ENCODE measurements around the gene LRRIQ3. TPM values are rescaled to one million over a fixed set of nuclear protein-coding genes. Genes with fewer than 3 reads are reported as not detected.
"Not testable (repeated sequence)": the region's sequence is repeated elsewhere in the genome, so short reads cannot be mapped to it uniquely, and the experiment has no call there.

Gene LRRIQ3
- total RNA-seq, 1 donor from 2014 or later: not detected

DNA sequence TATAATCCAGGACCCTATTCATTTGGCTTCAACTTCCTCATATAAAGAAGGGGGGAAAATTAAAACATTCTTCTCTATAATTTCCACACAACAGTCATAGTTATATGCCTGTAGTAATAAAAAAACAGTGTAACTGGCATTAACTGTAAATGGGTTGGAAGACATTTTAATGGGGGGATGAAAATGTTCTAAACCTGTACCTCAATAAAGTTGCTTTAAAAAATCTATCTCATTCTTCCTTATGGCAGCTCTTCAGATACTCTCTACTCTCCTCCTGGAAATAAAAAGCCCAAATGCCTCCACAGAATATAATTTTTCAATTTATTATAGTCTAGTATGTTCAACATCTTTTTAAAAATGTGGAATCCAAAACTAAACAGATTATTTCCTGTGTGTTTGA lies 2.6 kb downstream of the LRRIQ3 start:
- no peak overlapping the region for H3K4me3 ChIP-seq (ENCODE audit: low read depth, low read length)
- no peak for DNase-seq (ENCODE audit: low read depth)
- TF ChIP-seq, protein P1, sequence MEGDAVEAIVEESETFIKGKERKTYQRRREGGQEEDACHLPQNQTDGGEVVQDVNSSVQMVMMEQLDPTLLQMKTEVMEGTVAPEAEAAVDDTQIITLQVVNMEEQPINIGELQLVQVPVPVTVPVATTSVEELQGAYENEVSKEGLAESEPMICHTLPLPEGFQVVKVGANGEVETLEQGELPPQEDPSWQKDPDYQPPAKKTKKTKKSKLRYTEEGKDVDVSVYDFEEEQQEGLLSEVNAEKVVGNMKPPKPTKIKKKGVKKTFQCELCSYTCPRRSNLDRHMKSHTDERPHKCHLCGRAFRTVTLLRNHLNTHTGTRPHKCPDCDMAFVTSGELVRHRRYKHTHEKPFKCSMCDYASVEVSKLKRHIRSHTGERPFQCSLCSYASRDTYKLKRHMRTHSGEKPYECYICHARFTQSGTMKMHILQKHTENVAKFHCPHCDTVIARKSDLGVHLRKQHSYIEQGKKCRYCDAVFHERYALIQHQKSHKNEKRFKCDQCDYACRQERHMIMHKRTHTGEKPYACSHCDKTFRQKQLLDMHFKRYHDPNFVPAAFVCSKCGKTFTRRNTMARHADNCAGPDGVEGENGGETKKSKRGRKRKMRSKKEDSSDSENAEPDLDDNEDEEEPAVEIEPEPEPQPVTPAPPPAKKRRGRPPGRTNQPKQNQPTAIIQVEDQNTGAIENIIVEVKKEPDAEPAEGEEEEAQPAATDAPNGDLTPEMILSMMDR (conservative IDR thresholded peaks at IDR 0.05; ENCODE audit: low read depth, low read length): no peak

DNA sequence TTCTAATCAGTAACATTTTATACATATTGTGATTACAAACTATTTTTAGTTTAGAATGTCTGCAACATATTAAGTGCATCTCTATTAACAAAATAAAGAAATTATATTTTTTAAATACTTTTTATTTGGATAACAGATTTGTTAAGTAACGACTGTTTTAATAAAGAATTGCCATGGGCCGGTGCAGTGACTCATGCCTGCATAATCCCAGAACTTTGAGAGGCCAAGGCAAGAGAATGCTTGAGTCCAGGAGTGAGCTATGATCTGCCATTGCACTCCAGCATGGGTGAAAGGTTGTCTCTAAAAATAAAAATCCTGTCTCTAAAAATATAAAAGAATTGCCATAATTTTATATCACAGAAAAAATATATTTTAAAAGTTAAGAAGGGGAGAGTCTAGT lies 4.1 kb downstream of the LRRIQ3 start:
- DNase-seq (ENCODE audit: low read depth): no peak
- H3K4me3 ChIP-seq (ENCODE audit: low read depth, low read length): no peak overlapping the region
- TF ChIP-seq, protein P1 (conservative IDR thresholded peaks at IDR 0.05; ENCODE audit: low read depth, low read length): no peak

DNA sequence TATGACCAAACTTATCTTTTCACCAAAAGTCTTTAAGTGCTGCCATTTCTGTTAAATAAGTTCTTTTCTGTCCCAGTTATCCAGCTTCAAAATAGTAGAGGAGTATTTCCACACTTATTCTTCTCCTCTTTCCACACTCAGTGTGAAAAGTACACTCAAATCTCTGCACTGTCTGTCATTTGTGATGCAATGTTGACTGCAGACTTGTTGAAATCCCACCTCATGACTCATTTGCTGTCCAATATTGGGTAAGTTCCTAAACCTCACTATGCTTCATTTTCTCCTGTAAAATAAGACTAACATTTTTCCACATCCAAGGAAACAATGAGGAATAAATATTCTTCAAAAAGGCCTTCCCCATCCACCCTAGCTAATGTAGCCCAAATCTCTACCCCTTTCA lies 17.5 kb downstream of the LRRIQ3 start:
- DNase-seq (ENCODE audit: low read depth): peak; percentile 25
- TF ChIP-seq, protein P1 (conservative IDR thresholded peaks at IDR 0.05; ENCODE audit: low read depth, low read length): no peak
- no peak overlapping the region for H3K4me3 ChIP-seq (ENCODE audit: low read depth, low read length)

DNA sequence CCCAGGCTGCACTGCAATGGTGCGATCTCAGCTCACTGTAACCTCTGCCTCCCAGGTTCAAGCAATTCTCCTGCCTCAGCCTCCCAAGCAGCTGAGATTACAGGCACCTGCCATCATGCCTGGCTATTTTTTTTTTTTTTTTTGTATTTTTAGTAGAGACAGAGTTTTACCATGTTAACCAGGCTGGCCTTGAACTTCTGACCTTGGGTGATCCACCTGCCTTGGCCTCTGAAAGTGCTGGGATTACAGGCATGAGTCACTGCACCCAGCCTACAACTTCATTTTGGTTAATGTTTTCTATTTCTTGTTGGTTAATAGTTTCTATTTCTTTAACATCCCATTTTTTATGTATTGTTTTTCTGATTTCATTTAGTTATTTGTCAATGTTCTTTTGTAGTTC lies 23.6 kb downstream of the LRRIQ3 start:
- DNase-seq (ENCODE audit: low read depth); H3K4me3 ChIP-seq (ENCODE audit: low read depth, low read length): not testable (repeated sequence)

DNA sequence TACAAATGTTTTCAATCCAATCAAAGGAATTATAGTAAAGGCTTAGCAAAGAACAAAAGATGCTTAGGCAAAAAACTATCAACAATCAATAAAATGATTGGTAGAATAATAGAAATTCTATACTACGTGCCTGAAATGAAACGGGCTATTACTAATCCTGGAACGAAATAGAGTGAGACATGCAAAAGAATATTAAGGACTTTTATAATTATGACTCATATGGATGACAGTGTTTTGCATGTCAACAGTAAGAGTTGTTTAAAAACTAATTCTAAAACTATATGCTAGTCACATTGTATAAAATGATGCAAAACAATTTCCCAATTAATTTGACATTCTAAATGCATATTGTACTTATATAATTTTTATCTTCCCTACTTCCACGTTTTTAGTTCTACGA lies 35.6 kb downstream of the LRRIQ3 start:
- no peak overlapping the region for H3K4me3 ChIP-seq (ENCODE audit: low read depth, low read length)
- no peak for DNase-seq (ENCODE audit: low read depth)
- TF ChIP-seq, protein P1 (conservative IDR thresholded peaks at IDR 0.05; ENCODE audit: low read depth, low read length): no peak

DNA sequence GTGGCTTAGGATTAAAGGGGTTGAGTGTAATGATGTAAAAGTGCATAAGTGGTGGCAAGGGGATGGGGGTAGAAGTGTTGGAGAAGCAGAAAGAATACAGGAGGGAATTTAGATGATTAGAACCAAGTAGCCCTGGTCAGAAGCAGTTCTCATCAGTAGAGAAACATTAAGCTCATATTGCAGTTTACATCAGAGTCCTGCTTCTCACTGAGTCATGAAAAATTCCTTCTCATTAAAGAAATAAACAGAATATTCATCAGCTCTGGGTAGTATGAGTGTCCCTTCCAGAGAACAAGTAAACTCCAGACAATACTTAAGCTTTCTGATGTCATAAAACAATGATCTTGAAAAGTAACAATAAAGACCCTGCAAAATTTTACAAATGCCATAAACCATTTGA lies 36.5 kb downstream of the LRRIQ3 start:
- H3K4me3 ChIP-seq (ENCODE audit: low read depth, low read length): no peak overlapping the region
- DNase-seq (ENCODE audit: low read depth): no peak
- TF ChIP-seq, protein P1 (conservative IDR thresholded peaks at IDR 0.05; ENCODE audit: low read depth, low read length): no peak

DNA sequence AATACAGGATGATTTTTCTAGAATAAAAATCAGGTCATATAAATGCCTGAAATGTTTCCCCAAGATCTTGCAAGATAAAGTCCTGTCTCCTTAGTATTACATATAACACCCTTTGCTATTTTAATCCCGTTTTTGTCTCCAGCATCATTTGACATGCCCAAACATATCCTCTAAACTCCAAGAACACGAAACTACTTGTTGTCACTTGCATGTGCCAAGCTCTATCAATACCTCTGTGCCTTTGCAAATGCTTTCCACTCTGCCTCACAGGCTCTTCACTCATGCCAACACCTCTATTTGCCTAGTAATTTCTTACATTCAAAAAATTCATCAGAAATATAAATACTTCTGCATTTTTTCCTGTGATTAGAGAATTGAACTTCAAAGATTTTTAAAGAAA lies 37.9 kb downstream of the LRRIQ3 start:
- H3K4me3 ChIP-seq (ENCODE audit: low read depth, low read length): no peak overlapping the region
- TF ChIP-seq, protein P1 (conservative IDR thresholded peaks at IDR 0.05; ENCODE audit: low read depth, low read length): no peak
- no peak for DNase-seq (ENCODE audit: low read depth)

DNA sequence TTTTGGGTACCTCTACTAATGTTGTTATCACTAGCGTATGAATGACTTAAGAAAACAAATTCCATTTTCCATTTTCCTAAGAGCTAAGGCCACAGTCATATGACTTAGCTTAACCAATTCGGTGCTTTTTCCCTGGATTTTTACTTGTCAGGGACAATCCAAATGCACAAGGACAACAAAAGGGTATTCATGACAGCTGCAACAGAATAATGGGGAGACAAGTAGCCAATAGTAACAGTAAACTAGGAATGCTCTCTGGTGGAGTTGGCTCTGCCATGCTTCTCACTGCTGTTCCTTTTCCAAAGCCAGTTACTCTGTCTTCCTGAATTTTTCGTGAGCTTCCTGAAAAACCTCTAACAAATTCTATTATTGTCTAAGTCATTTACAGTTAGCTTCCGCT lies 52.9 kb downstream of the LRRIQ3 start:
- H3K4me3 ChIP-seq (ENCODE audit: low read depth, low read length): no peak overlapping the region
- TF ChIP-seq, protein P1 (conservative IDR thresholded peaks at IDR 0.05; ENCODE audit: low read depth, low read length): no peak
- DNase-seq (ENCODE audit: low read depth): no peak

DNA sequence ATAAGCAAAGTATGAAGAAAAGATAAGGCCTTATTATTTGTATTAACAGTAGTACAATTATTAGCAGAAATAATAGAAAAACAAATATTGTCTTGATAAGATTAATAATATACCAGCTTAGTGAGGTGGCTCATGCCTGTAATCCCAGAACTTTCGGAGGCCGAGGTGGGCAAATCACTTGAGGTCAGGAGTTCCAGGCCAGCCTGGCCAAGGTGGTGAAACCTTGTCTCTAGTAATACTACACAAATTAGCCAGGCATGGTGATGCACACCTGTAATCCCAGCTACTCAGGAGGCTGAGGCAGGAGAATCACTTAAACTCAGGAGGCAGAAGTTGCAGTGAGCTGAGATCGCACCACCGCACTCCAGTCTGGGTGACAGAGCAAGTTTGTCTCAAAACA lies 80.6 kb downstream of the LRRIQ3 start:
- not testable (repeated sequence) for DNase-seq (ENCODE audit: low read depth); H3K4me3 ChIP-seq (ENCODE audit: low read depth, low read length)
